Calu3 (cell line): ENCODE results near the gene SMARCC1. TPM values are rescaled to one million over a fixed set of nuclear protein-coding genes. Genes with fewer than 3 reads are reported as not detected.

Experiments used
- BruUV-seq: library from RNA; stranded (reverse); fragments of 400-500 nt; replicated peaks from 2 replicates; lab custom pipeline; 2021; lab: Mats Ljungman, UMichigan
- CTCF ChIA-PET: fragments of 300-600 bp; sonication (Branson Sonifier 250); formaldehyde crosslinking; loops from one replicate; lab custom pipeline; 2022; ENCODE audit warnings: antibody characterized with exemption; lab: Charles Lee
- DNase-seq: peaks from one replicate; pipeline ENCODE4 v3.0.0; 2022
- H3K27ac Mint-ChIP-seq: one replicate; pipeline ENCODE4 v1.8.0; 2022; ENCODE audit warnings: mixed read lengths; ENCODE audit not compliant: unreplicated experiment
- H3K27me3 Mint-ChIP-seq: one replicate; pipeline ENCODE4 v1.8.0; 2022; ENCODE audit warnings: mixed read lengths; ENCODE audit not compliant: unreplicated experiment
- H3K36me3 Mint-ChIP-seq: one replicate; pipeline ENCODE4 v1.8.0; 2022; ENCODE audit warnings: mild to moderate bottlenecking, moderate library complexity, mixed read lengths; ENCODE audit not compliant: insufficient read depth, unreplicated experiment
- H3K4me1 Mint-ChIP-seq: one replicate; pipeline ENCODE4 v1.8.0; 2022; ENCODE audit warnings: mild to moderate bottlenecking, low read depth, mixed read lengths; ENCODE audit not compliant: unreplicated experiment
- H3K4me3 Mint-ChIP-seq: one replicate; pipeline ENCODE4 v1.8.0; 2022; ENCODE audit warnings: mild to moderate bottlenecking, low read depth, moderate library complexity, mixed read lengths; ENCODE audit not compliant: unreplicated experiment
- H3K9me3 Mint-ChIP-seq: one replicate; pipeline ENCODE4 v1.8.0; 2022; ENCODE audit warnings: low read depth, mixed read lengths; ENCODE audit not compliant: unreplicated experiment
- CTCF ChIP-seq: fragments of 200-600 bp; IDR thresholded peaks from one replicate; pipeline ENCODE4 v1.8.0; 2022; ENCODE audit warnings: antibody characterized with exemption; ENCODE audit not compliant: unreplicated experiment
- intact Hi-C: fragments of 100-400 bp; cut with micrococcal nuclease; formaldehyde crosslinking; loops from one replicate; pipeline ENCODE4 v1.10.0; 2022; ENCODE audit not compliant: unreplicated experiment
- total RNA-seq: library from RNA; stranded (reverse); gene quantifications from 2 replicates; pipeline ENCODE4 v1.2.3, GENCODE V29; 2022

The SMARCC1 gene
- total RNA-seq, 1 experiment from 2014 or later, result 122 TPM

- Mint-ChIP-seq H3K27me3 (no peaks in the 10 kb centered on the region), H3K4me1 (no peaks in the 10 kb centered on the region), H3K27ac (no peak overlapping the region), H3K9me3 (no peaks in the 10 kb centered on the region), H3K36me3 (peaks cover 49% of the 10 kb centered on the region), H3K4me3 (no peak overlapping the region)
- intact Hi-C loops, result no loop called here
- no peak for DNase-seq
- TF ChIP-seq CTCF, result no peak
- CTCF ChIA-PET, result no interaction called here
- no TSS peak for BruUV-seq
Measured at GRCh38 chr3:47688488-47688887, 93.2 kb downstream of the SMARCC1 start.

- H3K36me3 Mint-ChIP-seq, result peaks cover 43% of the 10 kb centered on the region
- intact Hi-C loops, result no loop called here
- no peaks in the 10 kb centered on the region for H3K27me3 Mint-ChIP-seq
- no peak for TF ChIP-seq CTCF
- DNase-seq, result no peak
- CTCF ChIA-PET, result no interaction called here
- no peak overlapping the region for H3K4me3 Mint-ChIP-seq
- H3K9me3 Mint-ChIP-seq, result no peaks in the 10 kb centered on the region
- H3K4me1 Mint-ChIP-seq, result no peaks in the 10 kb centered on the region
- BruUV-seq, result no TSS peak
- no peak overlapping the region for H3K27ac Mint-ChIP-seq
Measured at GRCh38 chr3:47685037-47685436, 96.7 kb downstream of the SMARCC1 start.

- H3K9me3 Mint-ChIP-seq, result no peaks in the 10 kb centered on the region
Measured at GRCh38 chr3:47681016-47681415, 100.7 kb downstream of the SMARCC1 start.

GRCh38 chr3:47678446-47679338 lies 103.0 kb downstream of the SMARCC1 start:
- no peak for DNase-seq
- Mint-ChIP-seq H3K4me3 (no peak overlapping the region), H3K4me1 (no peaks in the 10 kb centered on the region), H3K27me3 (no peaks in the 10 kb centered on the region), H3K9me3 (no peaks in the 10 kb centered on the region), H3K36me3 (peaks cover 52% of the 10 kb centered on the region), H3K27ac (no peak overlapping the region)
- TF ChIP-seq CTCF, result no peak
- CTCF ChIA-PET, result no interaction called here
- BruUV-seq, result no TSS peak
- intact Hi-C loops, result no loop called here

More at GRCh38 chr3:47681016-47681415, 100.7 kb downstream of the SMARCC1 start:
- H3K27ac Mint-ChIP-seq, result no peak overlapping the region
- TF ChIP-seq CTCF, result no peak
- no peak for DNase-seq
- no peak overlapping the region for H3K4me3 Mint-ChIP-seq
- no TSS peak for BruUV-seq
- peaks cover 41% of the 10 kb centered on the region for H3K36me3 Mint-ChIP-seq
- intact Hi-C loops, result no loop called here
- CTCF ChIA-PET, result interaction anchor here (0.5 kb wide), 1 partner anchor 14 kb away, joined by 6 read pairs; no protein-coding TSS in a partner anchor
- H3K4me1 Mint-ChIP-seq, result no peaks in the 10 kb centered on the region
- H3K27me3 Mint-ChIP-seq, result no peaks in the 10 kb centered on the region
